Measurements from ENCODE around the gene CYP3A7.
"Not testable (repeated sequence)": the region's sequence is repeated elsewhere in the genome, so short reads cannot be mapped to it uniquely, and the experiment has no call there.

CYP3A7 gene

GRCh38 chr7:99742737-99743394, 7.9 kb upstream of the CYP3A7 start:
- DNase-seq (ENCODE audit: low read depth in 2 of 2, low spot score in 1 of 2), result no peak

GRCh38 chr7:99741441-99741795, 6.4 kb upstream of the CYP3A7 start:
- DNase-seq (ENCODE audit: low read depth in 2 of 2, low spot score in 1 of 2), result no peak

GRCh38 chr7:99740573-99741440, 5.8 kb upstream of the CYP3A7 start:
- no peak for DNase-seq (ENCODE audit: low read depth in 2 of 2, low spot score in 1 of 2)

GRCh38 chr7:99739699-99740572, 4.9 kb upstream of the CYP3A7 start:
- no peak for DNase-seq (ENCODE audit: low read depth in 2 of 2, low spot score in 1 of 2)

GRCh38 chr7:99737726-99738125, 2.7 kb upstream of the CYP3A7 start:
- DNase-seq (ENCODE audit: low read depth in 2 of 2, low spot score in 1 of 2), result no peak

- DNase-seq (ENCODE audit: low read depth in 2 of 2, low spot score in 1 of 2), result not testable (repeated sequence)
Measured at GRCh38 chr7:99736667-99737066, 1.7 kb upstream of the CYP3A7 start.

- no peak for DNase-seq (ENCODE audit: low read depth in 2 of 2, low spot score in 1 of 2)
Measured at GRCh38 chr7:99733448-99733847, 1.5 kb downstream of the CYP3A7 start.

GRCh38 chr7:99733003-99733402, 2.0 kb downstream of the CYP3A7 start:
- DNase-seq (ENCODE audit: low read depth in 2 of 2, low spot score in 1 of 2), result no peak

GRCh38 chr7:99731638-99732374, 3.2 kb downstream of the CYP3A7 start:
- DNase-seq (ENCODE audit: low read depth in 2 of 2, low spot score in 1 of 2), result no peak

- no peak for DNase-seq (ENCODE audit: low read depth in 2 of 2, low spot score in 1 of 2)
Measured at GRCh38 chr7:99730992-99731391, 4.0 kb downstream of the CYP3A7 start.

- no peak for DNase-seq (ENCODE audit: low read depth in 2 of 2, low spot score in 1 of 2)
Measured at GRCh38 chr7:99730238-99730810, 4.7 kb downstream of the CYP3A7 start.

GRCh38 chr7:99729486-99730237, 5.3 kb downstream of the CYP3A7 start:
- DNase-seq (ENCODE audit: low read depth in 2 of 2, low spot score in 1 of 2), result no peak

- no peak for DNase-seq (ENCODE audit: low read depth in 2 of 2, low spot score in 1 of 2)
Measured at GRCh38 chr7:99728615-99729014, 6.4 kb downstream of the CYP3A7 start.

- not testable (repeated sequence) for DNase-seq (ENCODE audit: low read depth in 2 of 2, low spot score in 1 of 2)
Measured at GRCh38 chr7:99723201-99723600, 11.8 kb downstream of the CYP3A7 start.

GRCh38 chr7:99720800-99721595, 14.0 kb downstream of the CYP3A7 start:
- DNase-seq (ENCODE audit: low read depth in 2 of 2, low spot score in 1 of 2), result no peak

- DNase-seq (ENCODE audit: low read depth in 2 of 2, low spot score in 1 of 2), result no peak
Measured at GRCh38 chr7:99719996-99720769, 14.8 kb downstream of the CYP3A7 start.

- no peak for DNase-seq (ENCODE audit: low read depth in 2 of 2, low spot score in 1 of 2)
Measured at GRCh38 chr7:99713995-99714570, 20.9 kb downstream of the CYP3A7 start.

Measured in stimulated activated CD8-positive, alpha-beta memory T cell treated with anti-CD3 and anti-CD28 coated beads, Interleukin-4, amount 100 ng/mL, for 1 hour (primary cell).